Daoy (cell line): ENCODE results near the gene TRIP13. TPM values are rescaled to one million over a fixed set of nuclear protein-coding genes. Genes with fewer than 3 reads are reported as not detected.
"Not testable (repeated sequence)": the region's sequence is repeated elsewhere in the genome, so short reads cannot be mapped to it uniquely, and the experiment has no call there.

Experiments
- DNase-seq: peaks from one replicate; pipeline ENCODE4 v3.0.0-alpha.2; 2015; ENCODE audit warnings: low read depth
- total RNA-seq: library from RNA; depleted of rRNA; stranded (reverse); fragments of >200 nt; shearing (Covaris generic); gene quantifications from 2 replicates; pipeline ENCODE4 v1.2.3, GENCODE V29; 2014

TRIP13 gene
- total RNA-seq, 1 experiment from 2014 or later = 88.9 TPM

GRCh38 chr5:872301-872700 is 20.4 kb upstream of the TRIP13 start:
- DNase-seq = no peak

- no peak for DNase-seq
Measured at GRCh38 chr5:873328-873727, 19.4 kb upstream of the TRIP13 start.

GRCh38 chr5:875931-876330 is 16.8 kb upstream of the TRIP13 start:
- no peak for DNase-seq

GRCh38 chr5:876398-877365 is 16.0 kb upstream of the TRIP13 start:
- no peak for DNase-seq

- DNase-seq = no peak
Measured at GRCh38 chr5:878125-878524, 14.6 kb upstream of the TRIP13 start.

GRCh38 chr5:878677-879076 is 14.0 kb upstream of the TRIP13 start:
- DNase-seq = not testable (repeated sequence)

GRCh38 chr5:880816-881550 is 11.7 kb upstream of the TRIP13 start:
- no peak for DNase-seq

- no peak for DNase-seq
Measured at GRCh38 chr5:881551-881935, 11.1 kb upstream of the TRIP13 start.

- no peak for DNase-seq
Measured at GRCh38 chr5:882253-883183, 10.2 kb upstream of the TRIP13 start.

GRCh38 chr5:883475-884181 is 9.1 kb upstream of the TRIP13 start:
- no peak for DNase-seq

GRCh38 chr5:884345-885126 is 8.1 kb upstream of the TRIP13 start:
- DNase-seq = no peak

GRCh38 chr5:885127-885442 is 7.6 kb upstream of the TRIP13 start:
- no peak for DNase-seq

GRCh38 chr5:885529-885928 is 7.2 kb upstream of the TRIP13 start:
- DNase-seq = no peak

GRCh38 chr5:886036-886435 is 6.6 kb upstream of the TRIP13 start:
- no peak for DNase-seq

GRCh38 chr5:886716-887325 is 5.9 kb upstream of the TRIP13 start:
- DNase-seq = no peak

GRCh38 chr5:887947-888637 is 4.6 kb upstream of the TRIP13 start:
- DNase-seq = no peak

- no peak for DNase-seq
Measured at GRCh38 chr5:888638-889035, 4.0 kb upstream of the TRIP13 start.

GRCh38 chr5:889075-889710 is 3.5 kb upstream of the TRIP13 start:
- DNase-seq = no peak
